GM23338 (cell line): ENCODE data around the gene FRYL. TPM values are rescaled to one million over a fixed set of nuclear protein-coding genes. Genes with fewer than 3 reads are reported as not detected.

Experiments used
- ATAC-seq: fragments of 200-7000 bp; cut with Tn5 transposase; 3 replicates; pipeline ENCODE4 v1.9.1; 2020
- DNase-seq: peaks from one replicate; pipeline ENCODE4 v3.0.0-alpha.2; 2015; ENCODE audit warnings: low spot score
- H2AFZ ChIP-seq: fragments of 200-600 bp; sonication (generic); 2 replicates; pipeline ENCODE4 v1.8.0; 2016; ENCODE audit warnings: antibody characterized with exemption, mild to moderate bottlenecking, moderate library complexity
- H3F3A ChIP-seq: fragments of 200-600 bp; sonication (generic); replicated peaks from 2 replicates; pipeline ENCODE4 v1.8.0; 2017; ENCODE audit warnings: antibody characterized with exemption, mixed run types, low read depth
- H3K27ac ChIP-seq: fragments of 200-600 bp; sonication (generic); 2 replicates; pipeline ENCODE4 v1.6.1; 2016; ENCODE audit warnings: low read depth
- H3K27me3 ChIP-seq: fragments of 200-600 bp; sonication (generic); 2 replicates; pipeline ENCODE4 v1.8.0; 2016; ENCODE audit warnings: mild to moderate bottlenecking, mixed run types, moderate library complexity; ENCODE audit not compliant: insufficient read depth
- H3K36me3 ChIP-seq: fragments of 200-600 bp; sonication (generic); 2 replicates; pipeline ENCODE4 v1.8.0; 2016; ENCODE audit warnings: mild to moderate bottlenecking; ENCODE audit not compliant: insufficient read depth
- H3K4me1 ChIP-seq: fragments of 200-600 bp; sonication (generic); 2 replicates; pipeline ENCODE4 v1.8.0; 2016; ENCODE audit warnings: mild to moderate bottlenecking, moderate library complexity; ENCODE audit not compliant: insufficient read depth
- H3K4me2 ChIP-seq: fragments of 200-600 bp; sonication (generic); 2 replicates; pipeline ENCODE4 v1.7.1; 2017; ENCODE audit warnings: mixed run types
- H3K4me3 ChIP-seq: fragments of 200-600 bp; sonication (generic); 2 replicates; pipeline ENCODE4 v1.6.1; 2016; ENCODE audit warnings: mixed run types
- H3K79me2 ChIP-seq: fragments of 200-600 bp; sonication (generic); replicated peaks from 2 replicates; pipeline ENCODE4 v1.8.0; 2017; ENCODE audit warnings: mild to moderate bottlenecking; ENCODE audit not compliant: insufficient read depth
- H3K9me2 ChIP-seq: fragments of 200-600 bp; sonication (generic); 2 replicates; pipeline ENCODE4 v1.8.0; 2017; ENCODE audit not compliant: insufficient read depth
- H4K20me1 ChIP-seq: fragments of 200-600 bp; sonication (generic); replicated peaks from 2 replicates; pipeline ENCODE4 v1.8.0; 2017; ENCODE audit warnings: mild to moderate bottlenecking; ENCODE audit not compliant: insufficient read depth
- H3K27ac Mint-ChIP-seq: 2 replicates; pipeline ENCODE4 v1.8.0; 2020; ENCODE audit warnings: inconsistent platforms, mild to moderate bottlenecking, moderate library complexity, mixed read lengths
- H3K27me3 Mint-ChIP-seq: 3 replicates; pipeline ENCODE4 v1.8.0; 2022; ENCODE audit warnings: low read depth, mild to moderate bottlenecking, moderate library complexity, mixed read lengths, inconsistent platforms; ENCODE audit not compliant: insufficient read depth, poor library complexity
- H3K36me3 Mint-ChIP-seq: 3 replicates; pipeline ENCODE4 v1.8.0; 2021; ENCODE audit warnings: low read depth, mild to moderate bottlenecking, inconsistent platforms, moderate library complexity, mixed read lengths
- H3K4me1 Mint-ChIP-seq: 3 replicates; pipeline ENCODE4 v1.8.0; 2020; ENCODE audit warnings: mild to moderate bottlenecking, inconsistent platforms, mixed read lengths
- H3K4me3 Mint-ChIP-seq: 3 replicates; pipeline ENCODE4 v1.8.0; 2021; ENCODE audit warnings: moderate library complexity, mild to moderate bottlenecking, inconsistent platforms, mixed read lengths
- H3K9me3 Mint-ChIP-seq: 3 replicates; pipeline ENCODE4 v1.8.0; 2020; ENCODE audit warnings: moderate library complexity, mild to moderate bottlenecking, inconsistent platforms, mixed read lengths
- CREB1 ChIP-seq: fragments of 250-450 bp; sonication (Bioruptor Pico); IDR thresholded peaks from 2 replicates; pipeline ENCODE4 v1.5.0; 2020; ENCODE audit warnings: low read depth, mild to moderate bottlenecking, moderate library complexity
- EZH2 ChIP-seq: fragments of 200-600 bp; sonication (generic); IDR thresholded peaks from one replicate; pipeline ENCODE4 v1.8.0; 2017; ENCODE audit warnings: antibody characterized with exemption, mild to moderate bottlenecking, low read depth; ENCODE audit not compliant: unreplicated experiment
- EZH2phosphoT487 ChIP-seq: fragments of 200-600 bp; sonication (generic); IDR thresholded peaks from one replicate; pipeline ENCODE4 v1.8.1; 2018; ENCODE audit warnings: antibody characterized with exemption; ENCODE audit not compliant: unreplicated experiment
- JUNB ChIP-seq: IDR thresholded peaks from one replicate; pipeline ENCODE4 v1.6.1; 2016; ENCODE audit warnings: antibody characterized with exemption; ENCODE audit not compliant: unreplicated experiment
- NANOG ChIP-seq: IDR thresholded peaks from 2 replicates; pipeline ENCODE4 v1.6.1; 2016; ENCODE audit warnings: antibody characterized with exemption, borderline replicate concordance
- POLR2AphosphoS5 ChIP-seq: IDR thresholded peaks from 2 replicates; pipeline ENCODE4 v1.6.1; 2016; ENCODE audit warnings: antibody characterized with exemption, low read depth
- REST ChIP-seq: IDR thresholded peaks from one replicate; pipeline ENCODE4 v1.6.1; 2018; ENCODE audit warnings: antibody characterized with exemption; ENCODE audit not compliant: unreplicated experiment
- STAT1 ChIP-seq: IDR thresholded peaks from one replicate; pipeline ENCODE4 v1.6.1; 2016; ENCODE audit warnings: antibody characterized with exemption; ENCODE audit not compliant: unreplicated experiment
- ZNF114 ChIP-seq: fragments of 250-450 bp; sonication (Bioruptor Pico); IDR thresholded peaks from 2 replicates; pipeline ENCODE4 v1.5.0; 2020; ENCODE audit warnings: mild to moderate bottlenecking, moderate library complexity
- ZNF331 ChIP-seq: fragments of 250-450 bp; sonication (Bioruptor Pico); IDR thresholded peaks from 2 replicates; pipeline ENCODE4 v1.5.0; 2020; ENCODE audit warnings: low read depth, mild to moderate bottlenecking, moderate library complexity
- polyA plus RNA-seq: library from polyadenylated mRNA; unstranded; fragments of >200 nt; fragmentation: Nextera tagmentation; extraction: Ambion mirVana; gene quantifications from 2 replicates; pipeline ENCODE4 v1.2.1, GENCODE V29; 2016
- total RNA-seq: library from RNA; depleted of rRNA; stranded (reverse); fragments of >200 nt; shearing (Covaris generic); gene quantifications from 2 replicates; pipeline ENCODE4 v1.2.3, GENCODE V29; 2014
- TF ChIP-seq, protein P1 (sequence below): IDR thresholded peaks from 2 replicates; pipeline ENCODE4 v1.6.1; 2016; ENCODE audit warnings: antibody characterized with exemption

FRYL gene
- total and polyA plus RNA-seq, 2 experiments from 2014 or later, result 30.7 to 53.3 TPM

DNA sequence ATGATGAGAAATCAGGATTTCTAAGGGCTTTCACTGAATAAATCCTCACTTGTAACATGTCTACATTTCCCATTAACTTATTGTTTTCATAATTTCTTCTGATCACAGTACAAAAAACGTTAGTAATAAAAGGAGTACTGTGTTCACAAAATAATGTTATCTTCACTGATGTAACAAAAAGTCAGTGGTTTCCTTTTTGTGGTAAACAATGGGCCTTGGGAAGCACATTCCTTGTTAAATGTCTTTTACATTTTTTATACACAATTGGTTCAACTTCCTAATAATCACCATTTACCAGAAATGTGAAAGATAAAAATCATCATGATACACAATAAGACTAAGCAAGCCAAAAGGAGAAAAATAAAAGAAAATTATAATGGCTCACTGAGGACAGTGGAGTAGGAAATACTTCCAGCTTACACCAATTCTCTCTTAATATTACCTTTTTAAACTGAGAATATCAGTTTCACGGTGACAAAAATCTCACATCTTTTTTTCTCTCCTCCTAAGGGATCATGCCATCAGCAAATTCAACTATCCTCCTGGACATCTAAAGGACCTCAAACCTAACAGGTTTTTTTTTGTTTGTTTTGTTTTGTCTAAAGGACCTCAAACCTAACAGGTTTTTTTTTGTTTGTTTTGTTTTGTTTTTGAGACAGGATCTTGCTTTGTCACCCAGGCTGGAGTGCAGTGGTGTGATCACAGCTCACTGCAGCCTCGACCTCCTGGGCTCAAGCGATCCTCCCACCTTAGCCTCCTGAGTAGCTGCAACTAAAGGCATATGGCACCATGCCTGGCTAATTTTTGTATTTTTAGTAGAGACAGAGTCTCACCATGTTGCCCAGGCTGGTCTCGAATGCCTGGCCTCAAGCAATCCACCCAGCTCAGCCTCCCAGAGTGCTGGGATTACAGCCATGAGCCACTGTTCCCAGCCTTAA is 57.3 kb downstream of the FRYL start:
- TF ChIP-seq POLR2AphosphoS5, result no peak
- TF ChIP-seq, protein P1, sequence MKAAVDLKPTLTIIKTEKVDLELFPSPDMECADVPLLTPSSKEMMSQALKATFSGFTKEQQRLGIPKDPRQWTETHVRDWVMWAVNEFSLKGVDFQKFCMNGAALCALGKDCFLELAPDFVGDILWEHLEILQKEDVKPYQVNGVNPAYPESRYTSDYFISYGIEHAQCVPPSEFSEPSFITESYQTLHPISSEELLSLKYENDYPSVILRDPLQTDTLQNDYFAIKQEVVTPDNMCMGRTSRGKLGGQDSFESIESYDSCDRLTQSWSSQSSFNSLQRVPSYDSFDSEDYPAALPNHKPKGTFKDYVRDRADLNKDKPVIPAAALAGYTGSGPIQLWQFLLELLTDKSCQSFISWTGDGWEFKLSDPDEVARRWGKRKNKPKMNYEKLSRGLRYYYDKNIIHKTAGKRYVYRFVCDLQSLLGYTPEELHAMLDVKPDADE, result no peak
- no peak for TF ChIP-seq CREB1 (CRISPR knock-in tag)
- TF ChIP-seq ZNF331 (CRISPR knock-in tag), result no peak
- no peak for TF ChIP-seq STAT1
- no peak for TF ChIP-seq REST
- TF ChIP-seq JUNB, result no peak
- TF ChIP-seq EZH2phosphoT487, result no peak
- no peak for TF ChIP-seq EZH2
- no peak for TF ChIP-seq ZNF114
- no peak for TF ChIP-seq NANOG
- no peaks in the 10 kb centered on the region for H3K36me3 ChIP-seq
- H3K36me3 Mint-ChIP-seq, result peaks cover 5% of the 10 kb centered on the region; the same call in 2 of the 3 replicates
- H3K4me3 Mint-ChIP-seq, result no peak overlapping the region
- peaks cover 14% of the 10 kb centered on the region; the same call in 1 of the 2 replicates for H4K20me1 ChIP-seq
- peaks cover 32% of the 10 kb centered on the region for H3K4me1 Mint-ChIP-seq
- peaks cover 100% of the 10 kb centered on the region for H3K79me2 ChIP-seq
- H3K9me2 ChIP-seq, result no peaks in the 10 kb centered on the region
- DNase-seq (no peak), ATAC-seq (no peak)
- peaks cover under 1% of the 10 kb centered on the region; the same call in 1 of the 3 replicates for H3K9me3 Mint-ChIP-seq
- no peaks in the 10 kb centered on the region for H3K27me3 Mint-ChIP-seq
- H3K27me3 ChIP-seq, result no peaks in the 10 kb centered on the region
- peaks cover 14% of the 10 kb centered on the region for H3K4me1 ChIP-seq
- no peak overlapping the region for H3K4me2 ChIP-seq
- peak overlapping the region; percentile 26; the same call in 1 of the 2 replicates for H3K27ac ChIP-seq
- no peak overlapping the region for H2AFZ ChIP-seq
- H3K27ac Mint-ChIP-seq, result peak overlapping the region; percentile 37; the same call in 1 of the 2 replicates
- H3F3A ChIP-seq, result no peaks in the 10 kb centered on the region
- no peak overlapping the region for H3K4me3 ChIP-seq
